GM18502 (cell line): Measurements from ENCODE around the gene DGKQ.
"Not testable (repeated sequence)": the region's sequence is repeated elsewhere in the genome, so short reads cannot be mapped to it uniquely, and the experiment has no call there.

Source experiments
- ATAC-seq: cut with Tn5 transposase; IDR thresholded peaks from one replicate; pipeline ENCODE4 v1.9.1; 2021; ENCODE audit warnings: mild to moderate bottlenecking; ENCODE audit not compliant: unreplicated experiment, poor library complexity

The DGKQ gene

DNA sequence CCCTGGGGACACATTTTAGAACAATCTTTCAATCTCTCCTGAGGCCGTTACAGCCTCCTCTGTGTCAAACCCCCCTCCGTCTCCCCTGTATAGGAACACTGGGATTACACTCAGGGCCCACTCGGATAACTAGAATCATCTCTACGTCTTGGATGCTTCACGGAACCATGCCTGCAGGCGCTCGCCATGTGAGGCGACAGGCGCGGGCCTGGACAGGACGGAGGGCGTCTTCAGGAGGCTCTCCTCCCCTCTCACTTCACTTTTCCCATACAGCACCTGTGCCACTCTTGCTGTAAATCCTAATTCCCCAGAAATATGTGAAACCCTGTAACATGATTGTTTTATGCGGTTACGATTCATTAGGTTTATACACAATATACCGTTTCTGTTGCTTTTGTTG is 9.4 kb upstream of the DGKQ start:
- ATAC-seq: no peak

- no peak for ATAC-seq
Measured at GRCh38 chr4:982291-982690, 8.9 kb upstream of the DGKQ start.

DNA sequence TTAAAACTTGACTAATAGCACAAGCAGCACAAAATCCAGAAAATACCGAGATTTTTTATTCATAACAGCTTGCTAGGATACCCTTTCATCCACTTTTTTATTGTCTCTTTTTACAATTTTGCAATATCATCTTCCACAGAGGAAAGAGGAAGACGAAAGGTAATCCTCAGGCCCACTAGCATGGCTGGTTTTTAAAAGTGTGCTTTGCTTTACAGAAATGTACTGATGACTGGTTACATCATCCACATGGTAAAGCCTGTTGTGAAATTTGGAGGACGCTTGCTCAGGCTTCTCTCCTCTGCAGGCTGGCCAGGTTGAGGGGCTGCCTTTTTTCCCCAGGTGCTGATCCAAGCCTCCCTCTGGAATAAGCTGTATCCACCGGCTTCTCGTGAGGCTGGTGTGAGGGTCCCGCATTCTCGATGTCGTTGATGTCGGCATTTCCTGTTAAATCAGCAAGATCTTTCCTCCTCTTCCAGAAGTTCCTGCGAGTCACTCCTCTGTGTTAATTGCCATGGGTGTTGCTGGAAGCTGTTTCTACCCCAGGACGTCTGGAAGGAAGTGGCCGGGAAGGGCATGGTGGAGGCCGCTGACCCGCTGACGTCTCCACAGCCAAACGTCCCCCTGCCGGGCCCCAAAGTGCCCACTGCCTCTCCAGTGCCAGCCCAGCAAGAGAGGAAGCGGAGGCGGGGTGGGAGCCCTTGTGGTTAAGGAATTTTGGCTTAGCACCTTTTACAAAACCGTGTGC is 5.8 kb upstream of the DGKQ start:
- no peak for ATAC-seq

DNA sequence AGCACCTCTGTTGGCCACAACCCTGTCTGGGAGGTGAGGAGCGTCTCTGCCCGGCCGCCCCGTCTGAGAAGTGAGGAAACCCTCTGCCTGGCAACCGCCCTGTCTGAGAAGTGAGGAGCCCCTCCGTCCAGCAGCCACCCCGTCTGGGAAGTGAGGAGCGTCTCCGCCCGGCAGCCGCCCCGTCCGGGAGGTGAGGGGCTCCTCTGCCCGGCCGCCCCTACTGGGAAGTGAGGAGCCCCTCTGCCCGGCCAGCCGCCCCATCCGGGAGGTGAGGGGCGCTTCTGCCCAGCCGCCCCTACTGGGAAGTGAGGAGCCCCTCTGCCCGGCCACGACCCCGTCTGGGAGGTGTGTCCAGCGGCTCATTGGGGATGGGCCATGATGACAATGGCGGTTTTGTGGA is 2.6 kb upstream of the DGKQ start:
- ATAC-seq: not testable (repeated sequence)

GRCh38 chr4:974668-975067 is 1.3 kb upstream of the DGKQ start:
- ATAC-seq: no peak

GRCh38 chr4:972651-973424 is 531 bp downstream of the DGKQ start:
- peak; percentile 50 for ATAC-seq

GRCh38 chr4:971666-972500 is 1.5 kb downstream of the DGKQ start:
- ATAC-seq: no peak

- ATAC-seq: no peak
Measured at GRCh38 chr4:970854-971520, 2.4 kb downstream of the DGKQ start.

GRCh38 chr4:970046-970745 is 3.2 kb downstream of the DGKQ start:
- ATAC-seq: no peak

DNA sequence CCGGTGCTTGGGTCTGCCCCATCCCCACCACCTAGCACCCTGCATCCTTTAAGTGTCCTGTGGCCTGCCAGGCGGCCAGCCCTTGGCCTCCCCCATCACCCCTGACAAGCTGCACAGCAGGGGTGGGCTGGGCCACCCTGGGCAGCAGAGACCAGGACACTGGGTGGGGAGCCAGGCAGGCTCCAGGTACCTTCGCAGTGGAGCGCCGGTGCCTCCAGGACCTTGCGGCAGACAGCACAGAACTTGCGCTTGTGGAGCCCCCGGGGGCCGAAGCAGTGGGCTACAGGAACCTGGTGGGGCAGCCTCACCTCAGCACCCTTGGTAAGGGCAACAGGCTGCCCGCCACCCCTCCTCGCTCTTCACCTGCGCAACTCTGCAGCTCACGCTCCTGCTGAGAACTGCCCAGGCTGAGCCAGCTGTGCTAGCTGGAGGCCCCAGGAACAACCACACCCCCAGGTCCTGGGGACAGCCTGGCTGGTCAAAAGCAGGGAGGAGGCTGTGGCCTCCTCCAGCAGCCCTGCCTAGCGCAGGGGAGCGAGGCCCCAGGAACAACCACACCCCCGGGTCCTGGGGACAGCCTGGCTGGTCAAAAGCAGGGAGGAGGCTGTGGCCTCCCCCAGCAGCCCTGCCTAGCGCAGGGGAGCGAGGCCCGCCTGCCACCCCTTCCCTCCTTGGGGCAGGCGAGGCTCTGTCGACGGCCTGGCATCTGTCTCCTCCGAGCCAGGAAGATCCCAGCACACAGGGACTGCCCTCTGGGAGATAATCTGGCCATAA is 4.6 kb downstream of the DGKQ start:
- no peak for ATAC-seq

DNA sequence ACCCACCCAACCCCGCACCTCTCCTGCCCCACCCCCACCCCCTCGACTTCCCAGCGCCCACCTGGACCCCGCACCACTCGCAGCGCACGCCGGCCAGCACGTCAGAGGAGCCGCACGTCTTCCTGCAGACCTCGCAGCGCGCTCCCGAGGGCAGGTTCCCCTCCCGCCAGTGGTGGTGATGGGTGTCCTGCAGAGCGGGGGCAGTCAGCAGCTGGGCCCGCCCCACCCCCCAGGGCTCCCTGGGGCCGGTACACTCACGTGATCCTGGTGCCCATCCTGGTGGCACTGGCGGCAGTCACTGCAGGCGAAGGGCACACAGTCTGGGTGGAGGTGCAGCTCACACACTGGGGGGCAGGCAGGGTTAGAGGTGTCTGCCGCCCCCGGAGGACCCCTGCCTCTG is 5.1 kb downstream of the DGKQ start:
- no peak for ATAC-seq

DNA sequence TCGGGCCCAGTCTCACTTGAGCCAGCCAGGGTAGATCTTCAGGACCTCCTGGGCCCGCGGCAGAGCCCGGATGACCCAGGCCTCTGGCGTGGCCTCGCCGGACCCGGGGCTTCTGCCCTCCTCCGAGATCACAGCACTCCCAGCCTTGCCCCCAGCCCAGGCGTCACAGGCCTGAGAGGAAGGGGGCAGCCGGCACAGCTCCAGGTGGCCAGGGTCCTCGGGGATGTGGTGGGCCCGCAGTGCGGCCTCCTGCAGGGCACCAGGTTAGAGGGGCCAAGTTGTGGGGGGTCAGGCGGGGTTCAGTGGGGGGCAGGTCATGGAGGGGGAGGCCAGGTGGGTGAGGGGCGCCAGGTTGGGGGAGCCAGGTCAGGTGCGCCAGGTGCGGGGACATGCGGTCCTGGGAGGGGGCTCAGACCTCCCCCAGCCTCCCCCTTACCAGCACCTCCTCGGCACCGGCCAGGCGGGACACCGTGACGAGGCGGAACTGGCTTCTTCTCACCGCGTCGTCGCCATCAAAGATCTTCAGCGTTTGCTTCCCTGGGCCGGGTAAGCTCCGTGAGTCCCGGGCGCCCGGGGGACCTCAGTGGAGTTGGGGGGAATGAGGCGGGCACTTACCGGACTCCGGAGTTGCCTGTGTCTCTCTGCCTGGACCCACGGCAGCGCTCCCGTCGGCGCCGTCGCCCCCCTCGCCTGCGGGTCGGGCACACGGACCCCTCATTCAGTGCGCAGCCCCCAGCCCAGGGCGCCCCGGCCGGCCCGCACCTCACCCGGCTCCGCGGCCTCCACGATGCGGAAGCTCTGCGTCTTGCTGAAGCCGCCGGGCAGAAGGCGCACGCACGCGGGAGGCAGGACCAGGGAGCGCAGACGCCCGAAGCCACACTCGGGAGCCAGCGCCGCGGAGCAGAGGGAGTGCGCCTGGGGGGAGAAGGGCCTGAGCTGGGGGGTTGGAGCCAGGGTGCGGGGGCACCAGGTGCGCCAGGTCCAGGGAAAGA is 6.0 kb downstream of the DGKQ start:
- no peak for ATAC-seq

DNA sequence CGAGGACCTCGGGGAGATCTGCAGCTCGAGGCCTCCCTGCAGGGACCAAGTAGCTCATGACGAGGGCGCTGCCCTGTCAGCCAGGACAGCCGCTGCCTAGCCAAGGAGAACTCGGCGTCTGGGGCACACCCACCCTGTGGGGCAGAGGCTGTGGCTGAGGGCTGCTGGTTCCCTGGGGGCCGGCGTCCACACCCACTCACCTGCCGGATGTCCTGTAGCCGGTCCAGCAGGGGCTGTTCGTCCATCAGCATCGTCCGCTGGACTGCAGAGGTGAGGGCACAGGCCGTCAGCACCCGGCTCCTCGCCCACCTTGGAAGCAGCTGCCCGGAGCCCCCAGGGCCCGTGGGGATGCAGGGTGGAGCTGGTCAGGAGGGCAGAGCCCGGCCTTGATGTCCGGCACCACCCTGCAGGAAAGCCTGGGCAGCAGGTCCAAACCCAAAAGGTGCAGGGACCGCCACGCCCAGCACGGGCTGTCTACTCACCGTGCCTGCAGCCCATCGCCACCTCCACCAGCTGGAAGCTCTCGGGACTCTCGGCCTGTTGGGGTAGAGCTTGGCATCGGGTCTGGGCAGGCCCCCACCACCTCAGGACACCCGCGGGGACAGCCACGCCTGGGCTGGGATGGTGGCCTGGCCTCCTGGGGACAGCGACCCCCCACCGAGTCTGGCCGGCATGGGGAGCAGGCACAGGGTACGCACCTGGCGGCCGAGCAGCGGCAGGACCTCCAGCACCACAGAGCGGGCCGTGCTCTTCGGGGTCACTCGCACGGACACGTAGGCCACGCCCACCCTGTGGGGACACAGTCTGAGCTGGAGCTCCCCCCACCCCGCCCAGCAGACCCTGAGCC is 6.9 kb downstream of the DGKQ start:
- no peak for ATAC-seq

DNA sequence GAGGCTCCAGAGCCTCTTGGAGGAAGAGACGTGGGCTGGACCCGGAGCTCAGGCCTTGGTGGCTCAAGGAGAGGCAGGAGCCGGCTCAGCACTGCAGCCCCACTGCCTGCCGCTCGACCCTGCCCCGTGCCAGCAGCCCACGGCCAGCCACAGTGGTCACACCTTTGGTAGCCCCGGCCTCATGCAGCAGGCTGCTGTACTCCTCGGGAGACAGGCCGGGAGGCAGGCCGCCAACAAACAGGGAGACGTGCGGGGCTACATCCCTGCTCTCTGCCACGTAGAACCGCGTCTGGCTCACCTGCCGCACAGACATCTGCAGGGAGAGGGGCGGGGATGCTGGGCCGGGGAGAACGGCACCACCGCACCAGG is 7.6 kb downstream of the DGKQ start:
- ATAC-seq: no peak

DNA sequence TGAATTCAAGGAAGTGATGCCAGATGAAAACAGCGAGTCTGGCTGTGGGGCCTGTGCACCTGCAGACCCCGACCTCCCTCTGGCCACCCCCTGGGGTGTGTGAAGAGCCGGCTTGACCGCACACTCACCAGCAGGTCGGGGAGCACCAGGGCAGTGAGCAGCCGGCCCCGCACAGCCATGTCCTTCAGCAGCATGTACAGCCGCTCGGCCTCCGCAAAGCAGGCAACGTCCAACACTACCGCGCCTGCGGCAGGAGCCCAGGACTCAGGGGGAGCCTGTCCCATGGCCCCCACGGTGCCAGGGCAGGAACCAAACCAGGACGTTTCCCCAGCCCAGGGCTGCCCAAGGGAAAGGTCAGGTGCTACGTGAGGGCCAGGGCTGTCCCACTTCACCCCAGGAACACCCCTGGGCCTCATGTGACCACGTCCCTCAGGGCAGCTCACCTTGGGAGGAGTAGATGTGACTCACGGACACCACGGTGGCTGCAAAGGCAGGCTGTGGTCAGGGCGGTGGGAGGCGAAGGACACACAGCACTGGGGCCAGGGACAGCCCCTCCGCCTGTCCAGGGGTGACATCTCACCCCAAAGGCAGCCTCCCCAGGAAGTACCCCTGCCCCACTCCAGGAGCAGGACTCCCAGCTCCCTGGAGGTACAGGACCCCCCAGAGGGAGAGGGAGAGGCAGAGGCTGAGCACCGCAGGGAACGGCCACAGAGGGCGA is 8.2 kb downstream of the DGKQ start:
- ATAC-seq: no peak

GRCh38 chr4:964346-965025 is 8.9 kb downstream of the DGKQ start:
- ATAC-seq: no peak
